D721Med (cell line): ENCODE results near the gene HAS3.
A peak's percentile ranks its signal among the peaks of the same experiment; 100 is the strongest.

Experiments
- DNase-seq: peaks from one replicate; pipeline ENCODE4 v3.0.0; 2011; ENCODE audit warnings: low spot score; ENCODE audit not compliant: insufficient read length
- FAIRE-seq: peaks from 2 replicates; lab custom pipeline; 2011; peaks lifted over from hg19 to GRCh38; lab: Jason Lieb, UNC
- CTCF ChIP-seq: IDR thresholded peaks from 2 replicates; pipeline ENCODE4 v1.5.1; 2012; ENCODE audit warnings: mild to moderate bottlenecking, control low read depth; ENCODE audit not compliant: insufficient read depth; ENCODE audit errors: missing control alignments

Gene HAS3

GRCh38 chr16:69150146-69150865 lies 44.9 kb downstream of the HAS3 start:
- TF ChIP-seq CTCF = peak; percentile 89
- FAIRE-seq = no peak
- no peak for DNase-seq

GRCh38 chr16:69157196-69157595 lies 51.7 kb downstream of the HAS3 start:
- DNase-seq = no peak
- TF ChIP-seq CTCF = no peak
- FAIRE-seq = no peak

- no peak for FAIRE-seq
- no peak for TF ChIP-seq CTCF
- DNase-seq = no peak
Observed at GRCh38 chr16:69160192-69160591, 54.7 kb downstream of the HAS3 start.

- FAIRE-seq = no peak
- no peak for TF ChIP-seq CTCF
- DNase-seq = no peak
Observed at GRCh38 chr16:69165584-69165983, 60.1 kb downstream of the HAS3 start.

GRCh38 chr16:69166221-69166833 lies 60.9 kb downstream of the HAS3 start:
- DNase-seq (no peak), FAIRE-seq (no peak)
- TF ChIP-seq CTCF = no peak

- no peak for TF ChIP-seq CTCF
- DNase-seq (no peak), FAIRE-seq (no peak)
Observed at GRCh38 chr16:69166946-69167930, 61.8 kb downstream of the HAS3 start.
